ENCODE measurements around the gene IL4I1. TPM values are rescaled to one million over a fixed set of nuclear protein-coding genes. Genes with fewer than 3 reads are reported as not detected.

Gene IL4I1
- total RNA-seq, 1 experiment from 2014 or later: 0.61 TPM

DNA sequence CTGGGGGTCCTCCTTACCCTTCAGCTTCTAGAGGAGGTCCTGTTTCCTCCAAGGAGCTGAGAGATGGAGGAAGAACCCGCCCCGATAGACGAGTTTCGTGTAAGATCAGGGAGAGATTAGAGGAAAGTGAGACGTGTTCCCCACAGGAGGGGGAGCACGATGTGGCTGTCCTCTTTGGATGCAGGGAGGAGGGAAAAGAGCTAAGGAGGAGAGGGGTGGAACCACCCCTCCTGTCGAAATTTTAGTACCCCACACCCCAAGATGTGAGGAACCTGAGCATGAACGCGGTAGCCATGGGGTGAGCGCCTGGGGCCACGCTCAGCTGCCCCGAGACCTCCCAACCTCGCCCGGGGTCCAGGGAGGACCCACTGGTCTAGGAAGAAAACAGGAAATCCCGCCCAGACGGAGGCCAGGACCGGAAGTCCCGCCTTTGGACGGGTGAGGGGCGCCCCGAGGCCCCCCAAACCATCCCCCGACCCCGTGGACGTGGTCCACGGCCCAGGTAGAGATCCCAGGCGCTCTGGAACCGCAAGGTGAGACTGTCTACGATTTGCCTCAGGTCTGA, 20.7 kb downstream of the IL4I1 start:
- H2BK20ac ChIP-seq (ENCODE audit: low read depth, low read length, poor library complexity, severe bottlenecking): no peak overlapping the region
- H3K4ac ChIP-seq (ENCODE audit: low read depth, low read length): no peak overlapping the region; the same call in 1 of the 2 replicates
- no peaks in the 10 kb centered on the region for H3K4me1 ChIP-seq (ENCODE audit: insufficient read depth, low read length)
- peak overlapping the region; percentile 59 for H3K4me2 ChIP-seq (ENCODE audit: insufficient read depth, insufficient read length, low read length)
- no peak overlapping the region for H4K91ac ChIP-seq (ENCODE audit: insufficient read length, low read depth, low read length)
- peaks cover 11% of the 10 kb centered on the region for H3K23me2 ChIP-seq (ENCODE audit: insufficient read length, low read depth, low read length, poor library complexity, severe bottlenecking)
- Mint-ChIP-seq H3K4me3 (no peak overlapping the region), H3K4me1 (peaks cover 18 to 25% of the 10 kb centered on the region in 2 experiments), H3K27ac (no peak overlapping the region; a peak in 1 of 7 replicates), H3K27me3 (ENCODE audit: low read depth) (no peaks in the 10 kb centered on the region), H3K36me3 (ENCODE audit: insufficient read depth in 1 of 3, low read depth in 3 of 3) (peaks cover 22 to 34% (median 24%) of the 10 kb centered on the region in 3 experiments), H3K9me3 (no peaks in the 10 kb centered on the region)
- H4K8ac ChIP-seq (replicated peaks; ENCODE audit: insufficient read length, low read depth, low read length): no peak overlapping the region
- no peak overlapping the region for H2BK120ac ChIP-seq (ENCODE audit: low read depth, low read length, poor library complexity, severe bottlenecking)
- WGBS (ENCODE audit: extremely low coverage, insufficient read length, low lambda C conversion rate): no CpG with 5 or more reads among the region's 28 CpGs
- no peaks in the 10 kb centered on the region; the same call in 1 of the 2 replicates for H3K79me2 ChIP-seq (ENCODE audit: insufficient read depth, low read length)
- peak overlapping the region; percentile 71 for H3K18ac ChIP-seq (ENCODE audit: insufficient read length, low read depth, low read length)
- H3K9me3 ChIP-seq (ENCODE audit: control insufficient read depth, low read depth, low read length): no peaks in the 10 kb centered on the region
- peak; percentile 65 for DNase-seq
- peak overlapping the region; percentile 27 for H2BK5ac ChIP-seq (ENCODE audit: insufficient read length, low read length)
- TF ChIP-seq, protein P1, sequence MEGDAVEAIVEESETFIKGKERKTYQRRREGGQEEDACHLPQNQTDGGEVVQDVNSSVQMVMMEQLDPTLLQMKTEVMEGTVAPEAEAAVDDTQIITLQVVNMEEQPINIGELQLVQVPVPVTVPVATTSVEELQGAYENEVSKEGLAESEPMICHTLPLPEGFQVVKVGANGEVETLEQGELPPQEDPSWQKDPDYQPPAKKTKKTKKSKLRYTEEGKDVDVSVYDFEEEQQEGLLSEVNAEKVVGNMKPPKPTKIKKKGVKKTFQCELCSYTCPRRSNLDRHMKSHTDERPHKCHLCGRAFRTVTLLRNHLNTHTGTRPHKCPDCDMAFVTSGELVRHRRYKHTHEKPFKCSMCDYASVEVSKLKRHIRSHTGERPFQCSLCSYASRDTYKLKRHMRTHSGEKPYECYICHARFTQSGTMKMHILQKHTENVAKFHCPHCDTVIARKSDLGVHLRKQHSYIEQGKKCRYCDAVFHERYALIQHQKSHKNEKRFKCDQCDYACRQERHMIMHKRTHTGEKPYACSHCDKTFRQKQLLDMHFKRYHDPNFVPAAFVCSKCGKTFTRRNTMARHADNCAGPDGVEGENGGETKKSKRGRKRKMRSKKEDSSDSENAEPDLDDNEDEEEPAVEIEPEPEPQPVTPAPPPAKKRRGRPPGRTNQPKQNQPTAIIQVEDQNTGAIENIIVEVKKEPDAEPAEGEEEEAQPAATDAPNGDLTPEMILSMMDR (conservative IDR thresholded peaks at IDR 0.05): no peak
- no peak overlapping the region for H3K56ac ChIP-seq (ENCODE audit: insufficient read length, low read depth, low read length)
- no peak overlapping the region for H2BK15ac ChIP-seq (ENCODE audit: low read depth, low read length)
- H3K79me1 ChIP-seq (ENCODE audit: insufficient read depth, low read depth, low read length, poor library complexity, severe bottlenecking): no peaks in the 10 kb centered on the region
- no peak overlapping the region for H3K23ac ChIP-seq (ENCODE audit: insufficient read length, low read depth, low read length)
- no peak overlapping the region for H2BK12ac ChIP-seq (ENCODE audit: insufficient read length, low read depth, low read length)
- no peaks in the 10 kb centered on the region for H3K27me3 ChIP-seq (ENCODE audit: insufficient read depth, low read length)
- H3K9ac ChIP-seq (ENCODE audit: extremely low read depth, insufficient read length, low read length): peak overlapping the region; percentile 86
- no peak overlapping the region for H2AK5ac ChIP-seq (ENCODE audit: insufficient read length, low read length)
- H4K5ac ChIP-seq (ENCODE audit: insufficient read length, low read depth, low read length): no peak overlapping the region
- H3K14ac ChIP-seq (ENCODE audit: insufficient read depth, low read length): peak overlapping the region; percentile 89
- H2AFZ ChIP-seq (ENCODE audit: low read length): no peak overlapping the region
- peak overlapping the region; percentile 3 for H3K27ac ChIP-seq (ENCODE audit: insufficient read length, low read depth, low read length)
- H4K20me1 ChIP-seq (ENCODE audit: control insufficient read depth, insufficient read depth, insufficient read length): no peaks in the 10 kb centered on the region
- no peak overlapping the region for H3T11ph ChIP-seq (ENCODE audit: low read length)

Data from H9 (cell line).